Activated T-cell treated with anti-CD3 and anti-CD28 coated beads, Interleukin-2, amount 50 U/mL, for 48 hours (primary cell): ENCODE results near the gene PPP2R3C.
"Not testable (repeated sequence)": the region's sequence is repeated elsewhere in the genome, so short reads cannot be mapped to it uniquely, and the experiment has no call there.

Experiments
- DNase-seq, 2 experiments: peaks; one replicate each; pipeline ENCODE4 v3.0.0-alpha.2; 2020

Gene PPP2R3C

DNA sequence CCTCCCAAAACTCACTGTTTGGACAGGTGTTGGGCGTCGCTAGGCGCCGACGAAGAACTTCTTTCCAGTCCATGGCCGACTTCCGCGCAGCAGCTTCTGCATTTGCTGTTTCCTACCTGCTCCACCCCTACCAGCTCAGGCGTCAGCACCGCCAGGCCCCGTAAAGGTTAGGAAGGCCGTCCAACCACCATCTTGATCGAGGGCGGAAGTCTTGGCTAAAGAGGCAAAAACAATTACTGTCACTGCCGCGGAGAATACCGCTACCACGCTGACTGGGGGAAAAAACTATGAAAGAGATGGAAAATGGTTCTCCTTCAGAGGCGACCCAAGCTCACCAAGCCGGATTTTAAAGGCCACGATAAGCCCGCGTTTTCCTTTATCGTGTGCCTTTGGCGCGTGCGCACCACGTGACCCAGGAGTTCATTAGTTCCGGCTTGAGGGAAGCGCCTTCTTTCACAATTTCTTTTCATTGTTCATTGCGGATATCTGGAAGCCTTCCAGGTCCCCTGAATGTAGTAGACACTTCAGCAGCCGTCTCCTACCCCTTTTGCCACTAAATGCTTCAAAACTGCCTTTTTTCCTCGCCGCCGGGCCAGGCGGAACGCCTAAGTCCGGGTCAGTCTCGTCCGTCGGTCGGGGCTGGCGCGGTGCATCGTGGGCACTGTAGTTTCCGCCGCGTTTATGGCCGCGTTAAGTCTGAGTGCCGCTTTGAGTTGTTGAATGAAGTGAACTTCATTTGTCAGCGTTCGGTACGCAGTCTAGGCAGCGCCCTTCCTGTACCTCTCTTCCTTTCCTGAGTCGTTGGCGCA is at the start of gene PPP2R3C, which contains the start of gene PRORP:
Gene PPP2R3C, minus strand, starts transcription at position 104 of the 809 bp plus-strand sequence. Its CDS starts 31 bp downstream, at position 73.
Gene PRORP, plus strand, starts transcription at position 666 of the 809 bp plus-strand sequence. CDS start 694 bp downstream, outside the sequence.
- DNase-seq: peak; percentile 92

DNA sequence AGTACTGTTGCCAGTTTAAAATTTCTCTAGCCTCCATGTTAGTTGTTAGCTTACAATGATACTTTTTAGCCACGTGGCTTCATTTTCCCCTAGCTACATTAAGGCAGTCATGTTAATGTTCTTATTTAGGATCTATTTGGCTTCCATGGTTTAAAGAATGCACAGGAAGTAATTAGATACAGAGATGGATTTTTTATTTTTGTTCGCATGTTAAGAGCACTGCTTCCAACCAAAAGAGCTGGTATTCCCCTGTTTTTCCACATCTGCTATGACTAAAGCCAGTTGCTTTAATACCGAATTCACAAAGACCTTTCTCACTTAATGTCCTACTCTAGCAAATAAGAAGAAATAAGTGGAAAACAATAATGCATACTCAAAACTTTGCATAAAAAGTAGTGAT is 45.7 kb upstream of the PPP2R3C start:
- DNase-seq: no peak

DNA sequence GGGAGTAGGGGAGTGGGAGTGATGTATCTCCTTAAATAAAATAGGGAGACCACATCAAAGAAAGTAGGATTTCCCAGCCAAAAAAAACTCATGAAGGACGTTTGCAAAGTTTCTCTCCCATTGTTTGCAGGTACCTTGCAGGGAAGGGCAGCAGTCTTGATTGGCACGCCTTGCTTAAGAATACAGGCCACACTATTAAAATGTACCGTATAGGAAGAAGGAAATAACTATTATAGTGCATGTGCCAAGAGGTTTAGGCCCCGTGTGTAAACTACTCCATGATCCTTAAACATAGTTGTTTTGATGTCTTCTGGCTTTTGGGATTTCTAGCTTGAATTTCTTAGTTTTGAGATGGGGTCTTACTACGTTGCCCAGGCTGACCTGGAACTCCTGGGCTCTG is 43.1 kb upstream of the PPP2R3C start:
- DNase-seq: no peak

DNA sequence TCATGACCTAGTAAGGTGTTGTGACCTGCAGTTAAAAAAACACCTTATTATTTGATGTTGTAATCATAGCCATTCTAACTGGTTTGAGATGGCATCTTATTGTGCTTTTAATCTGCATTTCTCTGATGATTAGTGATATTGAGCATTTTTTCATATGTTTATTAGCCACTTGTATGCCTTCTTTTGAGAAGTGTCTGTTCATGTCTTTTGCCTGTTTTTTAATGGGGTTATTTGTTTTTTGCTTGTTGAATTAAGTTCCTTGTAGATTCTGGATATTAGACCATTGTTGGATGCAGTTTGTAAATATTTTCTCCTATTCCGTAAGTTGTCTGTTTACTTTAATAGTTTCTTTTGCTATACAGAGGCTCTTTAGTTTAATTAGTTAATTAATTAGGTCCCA is 41.6 kb upstream of the PPP2R3C start:
- DNase-seq: no peak

DNA sequence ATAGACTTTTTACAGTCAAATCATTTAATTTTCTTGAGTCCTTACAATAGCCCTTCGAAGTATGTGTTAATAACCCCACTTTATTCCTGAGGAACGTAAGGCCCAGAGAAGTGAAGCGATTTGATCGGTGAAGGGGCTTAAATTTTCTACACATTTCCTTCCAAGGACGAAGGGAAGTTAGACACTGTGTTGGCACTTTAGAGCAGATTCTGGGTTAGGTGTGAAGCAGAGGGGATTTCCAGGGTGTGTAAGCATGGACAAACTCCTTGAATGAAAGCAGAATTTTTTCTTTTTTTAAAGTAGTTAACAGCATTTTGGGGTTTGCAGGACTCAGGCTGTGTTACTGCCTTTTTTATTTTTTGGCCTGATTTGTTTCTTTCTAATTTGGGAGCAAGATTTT is 39.4 kb upstream of the PPP2R3C start:
- no peak for DNase-seq

DNA sequence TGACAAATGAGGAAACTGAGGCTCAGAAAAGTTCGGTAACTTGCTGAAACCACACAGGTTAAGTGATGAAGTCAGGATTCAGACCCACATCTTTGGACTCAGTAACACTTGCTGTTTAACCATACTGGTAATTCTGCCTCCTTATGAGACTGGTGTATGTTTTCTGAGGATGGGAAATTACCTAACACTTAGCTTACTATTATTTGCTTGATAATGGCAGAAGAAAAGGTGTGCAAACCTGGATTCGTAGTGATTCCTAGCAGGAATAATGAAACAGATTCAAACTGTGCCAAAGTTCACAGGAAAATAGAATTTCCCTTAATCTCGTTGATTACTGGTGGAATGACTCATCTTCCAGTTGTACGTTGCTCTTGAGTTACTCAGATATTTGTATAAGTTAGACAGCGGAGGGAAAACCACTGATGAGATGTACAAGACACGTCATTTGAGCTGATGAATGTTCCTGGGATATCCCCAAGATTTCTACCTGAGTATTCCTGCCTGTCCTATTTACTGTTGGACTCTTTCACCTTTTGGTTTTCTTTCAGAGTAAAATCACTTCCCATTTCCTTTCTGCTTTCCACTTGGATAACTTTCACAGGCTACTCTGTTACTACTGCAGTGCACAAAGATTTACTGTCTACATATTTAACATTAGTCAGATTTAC is 38.1 kb upstream of the PPP2R3C start:
- DNase-seq: no peak

DNA sequence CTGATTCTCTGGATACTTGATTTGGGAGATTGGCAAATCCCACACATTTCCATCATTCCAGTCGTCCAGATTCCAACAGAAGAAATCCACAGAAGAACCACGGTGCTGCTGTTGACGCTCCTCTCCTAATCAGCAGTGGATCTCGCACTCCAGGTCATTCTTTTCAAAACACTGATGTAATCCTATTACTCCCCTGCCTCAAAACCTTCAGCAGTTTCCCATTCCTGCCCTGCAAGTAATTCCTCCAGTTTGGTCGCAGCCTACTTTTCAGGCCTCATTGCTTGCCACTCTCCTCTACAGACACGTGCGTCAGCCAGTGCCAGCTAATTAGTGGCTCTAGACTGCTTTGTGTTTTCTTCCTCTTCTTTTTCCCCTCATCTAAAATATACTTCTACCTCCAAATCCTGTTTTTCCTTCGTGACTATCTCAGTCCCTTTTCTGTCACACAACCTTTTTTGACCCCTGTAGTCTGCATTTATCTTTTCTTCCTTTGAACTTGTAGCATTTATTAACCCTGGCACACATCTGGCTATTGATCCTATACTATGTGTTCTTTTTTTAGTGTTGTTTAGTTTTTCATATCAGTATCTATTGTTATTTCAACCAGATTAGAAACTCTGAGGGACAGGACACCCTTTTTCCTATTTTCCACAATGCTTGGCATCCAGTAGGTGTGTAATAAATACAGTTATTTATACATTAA is 37.3 kb upstream of the PPP2R3C start:
- no peak for DNase-seq

DNA sequence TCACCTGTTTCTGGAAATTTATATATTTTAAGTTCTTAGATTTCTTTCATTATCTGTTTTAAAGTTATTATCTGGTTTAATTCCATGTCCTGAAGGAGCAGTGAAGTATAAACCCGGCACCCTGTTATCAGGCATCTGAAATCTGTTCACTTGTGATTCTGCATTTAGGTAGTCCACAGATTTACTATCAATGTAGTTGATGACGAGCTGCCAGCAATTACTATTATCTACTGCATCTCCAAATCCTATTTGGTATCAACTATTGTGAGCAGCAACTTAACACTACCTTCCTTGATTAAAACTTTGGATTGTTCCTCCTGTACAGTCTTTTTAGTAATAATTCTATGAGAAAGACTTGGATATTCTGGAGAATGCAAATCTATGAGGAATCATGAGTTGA is 36.7 kb upstream of the PPP2R3C start:
- DNase-seq: no peak

DNA sequence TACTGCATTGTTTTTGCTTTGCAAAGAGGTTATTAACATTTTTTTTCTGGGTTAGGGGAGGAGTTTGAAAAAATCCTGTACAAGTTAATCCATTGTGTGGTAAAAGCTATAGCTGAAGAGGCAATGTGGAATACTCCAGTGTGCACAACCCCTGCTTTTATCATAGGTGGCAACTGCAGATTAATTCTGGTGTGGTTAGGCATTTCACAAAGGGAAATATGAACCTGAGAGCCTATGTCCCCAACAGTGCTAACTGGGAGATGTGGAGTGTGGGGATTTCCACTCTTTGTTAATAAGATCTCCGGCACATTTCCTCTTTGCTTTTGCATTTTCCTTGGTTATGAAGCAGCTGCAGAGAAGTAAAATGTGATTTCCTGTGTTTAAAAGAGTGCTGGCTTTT is 34.2 kb upstream of the PPP2R3C start:
- DNase-seq: no peak

DNA sequence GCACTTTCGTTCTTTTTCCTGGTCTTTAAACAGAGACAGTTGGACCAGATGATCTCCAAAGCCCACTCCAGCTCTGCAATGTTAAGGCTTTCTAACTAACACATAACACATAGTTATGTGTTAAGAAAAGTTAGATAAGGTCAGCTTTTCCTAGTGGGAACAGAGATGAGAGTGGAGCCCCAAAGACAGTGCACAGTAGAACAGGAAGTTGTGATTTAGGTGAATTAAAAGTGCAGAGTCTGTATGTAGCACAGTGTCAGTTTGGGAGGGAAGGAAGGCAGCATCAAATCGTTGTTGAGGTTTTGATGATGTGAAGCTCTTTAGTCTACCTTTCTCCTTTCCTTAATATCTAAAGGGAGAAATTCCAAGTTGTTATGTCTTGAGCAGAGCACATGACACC is 32.2 kb upstream of the PPP2R3C start:
- no peak for DNase-seq

DNA sequence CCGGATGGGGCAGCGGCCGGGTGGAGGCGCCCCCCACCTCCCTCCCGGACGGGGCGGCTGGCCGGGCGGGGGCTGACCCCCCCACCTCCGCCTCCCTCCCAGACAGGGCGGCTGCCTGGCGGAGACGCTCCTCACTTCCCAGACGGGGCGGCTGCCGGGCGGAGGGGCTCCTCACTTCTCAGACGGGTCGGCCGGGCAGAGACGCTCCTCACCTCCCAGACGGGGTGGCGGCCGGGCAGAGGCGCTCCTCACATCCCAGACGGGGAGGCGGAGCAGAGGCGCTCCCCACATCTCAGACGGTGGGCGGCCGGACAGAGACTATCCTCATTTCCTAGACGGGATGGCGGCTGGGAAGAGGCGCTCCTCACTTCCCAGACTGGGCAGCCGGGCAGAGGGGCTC is 30.7 kb upstream of the PPP2R3C start:
- DNase-seq: not testable (repeated sequence)

DNA sequence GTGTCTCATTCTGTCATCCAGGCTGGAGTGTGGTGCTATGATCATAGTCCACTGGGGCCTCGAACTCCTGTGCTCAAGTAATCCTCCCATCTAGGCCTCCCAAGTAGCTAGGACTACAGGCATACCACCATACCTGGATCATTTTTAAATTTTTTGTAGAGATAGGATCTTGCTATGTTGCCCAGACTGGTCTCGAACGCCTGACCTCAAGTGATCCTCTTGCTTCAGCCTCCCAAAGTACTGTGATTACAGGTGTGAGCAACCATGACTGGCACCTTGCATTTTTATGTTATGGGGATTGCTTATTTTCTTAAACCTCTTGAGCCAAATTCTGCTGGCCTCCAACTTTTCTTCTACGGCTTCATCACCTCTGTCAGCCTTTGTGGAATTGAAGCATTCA is 27.4 kb upstream of the PPP2R3C start:
- DNase-seq: no peak

DNA sequence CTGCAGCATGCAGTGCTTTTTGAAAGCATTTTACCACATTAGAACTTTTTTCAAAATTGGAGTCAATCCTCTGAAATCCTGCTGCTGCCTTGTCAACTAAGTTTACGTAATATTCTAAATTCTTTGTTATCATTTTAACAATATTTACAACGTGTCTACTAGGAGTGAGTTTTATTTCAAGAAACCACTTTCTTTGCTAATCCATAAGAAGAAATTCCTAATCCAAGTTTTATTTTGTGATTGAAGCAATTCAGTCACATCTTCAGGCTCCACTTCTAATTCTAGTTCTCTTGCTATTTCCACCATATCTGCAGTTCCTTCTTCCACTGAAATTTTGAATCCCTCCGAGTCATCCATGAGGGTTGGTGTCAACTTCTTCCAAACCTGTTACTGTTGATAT is 25.9 kb upstream of the PPP2R3C start:
- no peak for DNase-seq

DNA sequence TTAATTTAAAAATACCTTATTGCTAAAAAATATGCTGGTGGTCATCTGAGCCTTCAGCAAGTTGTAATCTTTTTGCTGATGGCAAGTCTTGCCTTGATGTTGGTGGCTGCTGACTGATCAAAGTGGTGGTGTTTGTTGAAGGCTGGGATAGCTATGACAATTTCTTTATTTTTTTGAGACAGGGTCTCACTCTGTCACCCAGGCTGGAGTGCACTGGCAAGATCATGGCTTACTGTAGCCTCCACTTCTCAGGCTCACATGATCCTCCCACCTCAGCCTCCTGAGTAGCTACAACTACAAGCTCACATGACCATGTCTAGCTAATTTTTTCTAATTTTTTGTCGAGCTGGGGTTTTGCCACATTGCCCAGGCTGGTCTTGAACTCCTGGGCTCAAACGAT is 25.4 kb upstream of the PPP2R3C start:
- no peak for DNase-seq

DNA sequence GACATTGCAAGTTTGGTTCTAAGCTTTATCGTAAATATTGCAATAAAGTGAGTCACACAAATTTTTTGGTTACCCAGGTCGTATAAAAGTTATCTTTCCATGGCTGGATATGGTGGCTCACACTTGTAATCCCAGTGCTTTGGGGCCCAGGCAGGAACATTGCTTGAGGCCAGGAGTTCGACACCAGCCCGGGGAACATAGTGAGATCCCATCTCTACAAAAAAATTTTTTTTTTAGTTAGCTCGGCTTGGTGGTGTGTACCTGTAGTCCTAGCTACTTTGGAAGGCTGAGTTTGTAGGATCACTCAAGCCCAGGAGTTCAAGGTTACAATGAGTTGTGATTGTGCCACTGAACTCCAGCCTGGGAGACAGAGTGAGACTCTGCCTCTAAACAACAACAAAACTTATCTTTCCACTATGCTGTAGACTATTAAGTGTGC is 24.9 kb upstream of the PPP2R3C start:
- no peak for DNase-seq

DNA sequence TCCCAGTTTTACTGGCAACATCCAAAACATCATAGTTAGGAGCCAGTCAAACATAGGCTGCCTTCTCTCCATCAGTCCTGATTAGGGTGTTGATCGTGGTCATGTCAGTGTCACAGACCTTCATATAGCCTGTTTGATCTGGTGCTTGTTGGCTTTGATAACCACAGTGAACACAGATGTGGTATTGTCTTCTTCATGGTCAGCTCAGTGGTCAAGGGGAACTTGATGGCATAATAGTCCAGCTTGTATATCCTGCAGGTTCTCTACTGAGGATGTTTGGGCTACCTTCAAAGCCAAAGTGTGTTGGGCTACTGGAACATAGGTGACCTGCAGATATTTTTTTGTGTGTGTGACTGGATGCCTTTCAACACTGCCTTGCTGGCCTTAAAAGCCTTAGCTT is 22.2 kb upstream of the PPP2R3C start:
- no peak for DNase-seq

DNA sequence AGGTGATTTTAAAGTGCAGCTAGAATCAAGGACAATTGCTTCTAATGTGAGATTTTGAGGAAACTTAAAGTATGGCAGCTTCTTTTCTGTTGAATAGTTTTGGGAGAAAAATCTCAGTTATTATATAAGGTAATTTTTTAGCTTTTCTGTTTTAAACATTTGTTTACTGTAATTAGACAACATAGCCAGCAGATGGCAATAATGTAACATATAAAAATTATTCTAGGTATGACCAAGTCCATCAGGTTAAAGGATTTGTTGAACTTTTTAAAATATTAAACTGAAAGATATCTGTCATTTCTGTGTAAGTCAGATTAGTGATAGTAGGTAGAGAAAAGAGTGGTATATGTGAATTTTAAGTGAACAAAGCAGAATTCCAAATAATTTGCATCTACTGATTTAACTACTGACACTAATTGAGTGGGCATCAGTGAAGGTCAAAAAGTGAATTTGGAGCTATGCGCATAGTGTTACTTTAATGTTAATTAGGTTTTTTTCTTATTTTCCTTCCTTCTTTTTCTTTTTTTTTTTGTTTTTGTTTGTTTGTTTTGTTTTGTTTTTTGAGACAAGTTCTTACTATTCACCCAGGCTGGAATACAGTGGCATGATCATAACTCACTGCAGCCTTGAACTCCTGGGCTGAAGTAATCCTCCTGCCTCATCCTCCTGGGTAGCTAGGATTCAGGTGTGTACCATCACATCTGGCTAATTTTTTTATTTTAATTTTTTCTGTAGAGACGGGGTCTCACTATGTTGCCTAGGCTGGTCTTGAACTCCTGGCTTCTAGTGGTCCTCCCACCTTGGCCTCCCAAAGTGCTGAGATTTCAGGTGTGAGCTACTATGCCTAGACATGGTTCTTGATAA is 19.2 kb upstream of the PPP2R3C start:
- DNase-seq: no peak

DNA sequence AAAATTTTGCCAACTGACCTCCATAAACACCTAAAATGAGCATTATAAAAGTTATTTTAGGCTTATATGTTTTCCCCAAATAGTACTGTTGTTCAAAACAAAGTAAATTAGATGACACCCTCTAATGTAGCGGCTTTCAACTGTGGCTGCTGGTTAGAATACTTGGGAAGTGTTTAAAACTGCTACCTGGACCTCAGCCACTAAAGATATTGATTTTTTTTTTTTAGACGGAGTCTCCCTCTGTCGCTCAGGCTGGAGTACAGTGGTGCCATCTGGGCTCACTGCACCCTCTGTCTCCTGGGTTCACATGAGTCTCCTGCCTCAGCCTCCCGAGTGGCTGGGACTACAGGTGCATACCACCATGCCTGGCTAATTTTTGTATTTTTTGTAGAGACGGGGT is 16.8 kb upstream of the PPP2R3C start:
- DNase-seq: no peak

DNA sequence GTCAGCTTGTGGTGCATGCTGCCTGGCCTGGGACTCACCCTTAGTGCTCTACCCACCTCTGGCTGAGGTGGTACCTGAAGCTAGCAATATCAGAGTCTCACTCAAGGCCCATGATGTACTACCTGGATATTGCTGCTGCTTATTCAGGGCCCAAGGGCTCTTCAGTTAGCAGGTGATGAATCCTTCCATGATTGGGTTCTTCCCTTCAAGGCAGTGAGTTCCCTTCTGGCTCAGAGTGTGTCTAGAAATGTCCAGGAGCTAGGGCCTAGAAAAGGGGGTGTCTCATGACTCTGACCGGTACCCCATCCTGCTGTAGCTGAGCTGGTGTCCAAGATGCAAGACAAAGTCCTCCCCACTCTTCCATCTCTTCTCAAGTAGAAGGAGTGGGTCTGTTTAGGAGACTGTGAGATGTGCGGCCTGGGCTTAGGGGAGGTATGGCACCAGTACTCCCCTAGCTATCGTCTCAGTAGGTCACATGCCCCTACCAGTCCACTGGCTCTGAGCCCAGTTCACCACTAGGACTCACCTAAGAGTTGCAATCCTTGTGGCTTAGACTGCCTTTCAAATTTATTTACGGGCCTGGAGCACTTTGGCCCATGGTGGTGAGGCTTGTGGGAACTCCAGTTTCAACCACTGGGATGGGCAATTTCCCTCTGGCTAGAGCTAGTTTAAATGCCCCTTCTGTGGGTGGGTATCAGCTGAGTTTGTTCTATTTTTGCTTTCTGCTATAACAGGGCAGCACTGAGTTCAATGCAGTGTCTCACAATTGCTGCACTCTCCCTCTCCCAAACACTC is 12.7 kb upstream of the PPP2R3C start:
- DNase-seq: no peak

DNA sequence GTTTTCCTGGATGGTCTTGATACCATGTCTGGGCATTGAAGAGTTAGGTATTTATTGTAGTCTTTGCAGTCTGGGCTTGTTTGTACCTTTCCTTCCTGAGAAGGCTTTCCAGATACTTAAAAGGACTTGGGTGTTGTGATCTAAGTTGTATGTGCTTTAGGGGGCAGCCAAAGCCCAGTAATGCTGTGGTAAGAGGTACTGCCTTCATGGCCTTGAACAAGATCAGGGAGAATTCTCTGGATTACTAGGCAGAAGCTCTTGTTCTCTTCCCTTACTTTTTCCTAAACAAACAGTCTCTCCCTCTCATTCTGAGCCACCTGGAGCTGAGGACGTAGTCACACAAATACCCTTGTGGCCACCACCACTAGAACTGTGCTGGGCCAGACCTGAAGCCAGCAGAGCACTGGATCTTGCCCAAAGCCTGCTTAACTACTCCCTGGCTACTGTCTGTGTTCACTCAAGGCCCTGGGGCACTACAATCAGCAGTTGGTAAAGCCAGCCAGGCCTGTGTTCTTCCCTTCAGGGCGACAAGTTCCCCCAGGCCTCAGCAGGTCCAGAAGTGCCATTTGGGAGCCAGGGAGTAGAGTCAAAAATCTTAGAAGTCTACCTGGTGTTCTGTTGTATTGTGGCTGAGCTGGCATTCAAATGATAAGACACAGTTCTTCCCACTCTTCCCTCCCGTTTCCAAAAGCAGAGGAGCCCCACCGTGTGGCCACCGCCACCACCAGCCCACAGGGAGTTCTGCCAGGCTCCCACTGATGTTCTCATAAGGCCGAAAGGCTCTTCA is 11.9 kb upstream of the PPP2R3C start:
- DNase-seq: no peak

DNA sequence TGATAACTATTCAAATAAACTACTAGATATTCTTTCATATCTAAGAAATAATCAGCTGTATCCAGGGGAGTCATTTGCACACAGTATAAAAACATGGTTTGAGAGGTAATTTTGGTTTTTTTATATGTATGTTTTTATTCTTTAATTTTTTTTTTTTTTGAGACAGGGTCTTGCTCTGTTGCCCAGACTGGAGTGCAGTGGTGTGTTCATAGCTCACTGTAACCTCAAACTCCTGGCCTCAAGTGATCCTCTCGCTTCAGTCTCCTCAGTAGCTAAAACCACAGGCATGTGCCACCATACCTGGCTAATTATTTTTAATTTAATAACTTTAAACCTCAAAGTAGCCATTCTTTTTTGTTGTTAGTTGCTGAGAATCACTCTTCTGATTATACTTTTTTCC is 2.3 kb upstream of the PPP2R3C start:
- DNase-seq: no peak
